ENCODE results near the gene NR4A1. TPM values are rescaled to one million over a fixed set of nuclear protein-coding genes. Genes with fewer than 3 reads are reported as not detected.
A peak's percentile ranks its signal among the peaks of the same experiment; 100 is the strongest.

Gene NR4A1
- total and polyA plus RNA-seq, 2 of the 13 experiments (the other 11 are each of a cell fraction or from before 2014, with no cell fraction given): 5.7 to 15.2 TPM

DNA sequence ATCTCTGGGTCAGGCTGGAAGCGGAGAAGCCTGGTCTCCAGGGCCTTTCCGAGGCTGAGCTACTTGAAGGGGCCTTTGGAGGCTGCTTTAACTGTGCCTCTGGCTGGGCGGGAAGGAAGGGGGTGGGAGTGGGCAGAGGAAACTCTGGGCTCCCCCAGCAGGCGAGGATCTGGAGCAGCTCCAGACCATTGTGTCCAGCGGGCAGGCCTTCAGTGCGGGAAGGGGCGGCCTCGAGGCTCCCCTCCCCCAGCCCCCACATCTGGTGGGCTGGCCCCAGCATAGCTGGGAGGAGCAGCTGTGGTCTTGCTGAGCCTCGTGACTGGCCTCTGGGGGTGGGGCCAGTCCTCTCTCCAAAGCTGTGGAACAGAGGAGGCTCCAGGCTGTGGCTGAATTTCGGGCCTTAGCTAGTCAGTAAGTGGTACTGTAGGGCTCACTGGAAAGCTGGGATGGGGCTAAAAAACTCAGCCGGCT lies 41.1 kb upstream of the NR4A1 start (continued):
- TF ChIP-seq ZNF564 (CRISPR knock-in tag; IDR thresholded peaks at IDR 0.05) (no peak), PHF21A (CRISPR knock-in tag; IDR thresholded peaks at IDR 0.05) (no peak), DNMT3B (CRISPR knock-in tag; conservative IDR thresholded peaks at IDR 0.05) (no peak), HNRNPLL (IDR thresholded peaks at IDR 0.05; ENCODE audit: low read depth, low read length, poor library complexity, severe bottlenecking) (peak; percentile 18), JUNB (CRISPR knock-in tag; IDR thresholded peaks at IDR 0.05; ENCODE audit: borderline replicate concordance) (no peak), ZNF180 (CRISPR knock-in tag; IDR thresholded peaks at IDR 0.05; ENCODE audit: borderline replicate concordance, low read depth) (no peak), ARHGAP35 (CRISPR knock-in tag; IDR thresholded peaks at IDR 0.05; ENCODE audit: borderline replicate concordance) (no peak), ZNF558 (CRISPR knock-in tag; IDR thresholded peaks at IDR 0.05; ENCODE audit: borderline replicate concordance) (no peak), ZNF276 (CRISPR knock-in tag; IDR thresholded peaks at IDR 0.05; ENCODE audit: low read depth) (no peak), HDAC6 (IDR thresholded peaks at IDR 0.05; ENCODE audit: low read depth, low read length) (no peak), CHD4 (IDR thresholded peaks at IDR 0.05; ENCODE audit: borderline replicate concordance, low read length) (no peak), ATM (IDR thresholded peaks at IDR 0.05; ENCODE audit: borderline replicate concordance) (no peak), KMT2A (CRISPR knock-in tag; IDR thresholded peaks at IDR 0.05) (no peak), TOPORS (CRISPR knock-in tag; IDR thresholded peaks at IDR 0.05) (no peak), ZNF615 (CRISPR knock-in tag; IDR thresholded peaks at IDR 0.05; ENCODE audit: borderline replicate concordance) (no peak), ZNF569 (CRISPR knock-in tag; IDR thresholded peaks at IDR 0.05; ENCODE audit: borderline replicate concordance) (no peak)
- TF ChIP-seq, protein P1, sequence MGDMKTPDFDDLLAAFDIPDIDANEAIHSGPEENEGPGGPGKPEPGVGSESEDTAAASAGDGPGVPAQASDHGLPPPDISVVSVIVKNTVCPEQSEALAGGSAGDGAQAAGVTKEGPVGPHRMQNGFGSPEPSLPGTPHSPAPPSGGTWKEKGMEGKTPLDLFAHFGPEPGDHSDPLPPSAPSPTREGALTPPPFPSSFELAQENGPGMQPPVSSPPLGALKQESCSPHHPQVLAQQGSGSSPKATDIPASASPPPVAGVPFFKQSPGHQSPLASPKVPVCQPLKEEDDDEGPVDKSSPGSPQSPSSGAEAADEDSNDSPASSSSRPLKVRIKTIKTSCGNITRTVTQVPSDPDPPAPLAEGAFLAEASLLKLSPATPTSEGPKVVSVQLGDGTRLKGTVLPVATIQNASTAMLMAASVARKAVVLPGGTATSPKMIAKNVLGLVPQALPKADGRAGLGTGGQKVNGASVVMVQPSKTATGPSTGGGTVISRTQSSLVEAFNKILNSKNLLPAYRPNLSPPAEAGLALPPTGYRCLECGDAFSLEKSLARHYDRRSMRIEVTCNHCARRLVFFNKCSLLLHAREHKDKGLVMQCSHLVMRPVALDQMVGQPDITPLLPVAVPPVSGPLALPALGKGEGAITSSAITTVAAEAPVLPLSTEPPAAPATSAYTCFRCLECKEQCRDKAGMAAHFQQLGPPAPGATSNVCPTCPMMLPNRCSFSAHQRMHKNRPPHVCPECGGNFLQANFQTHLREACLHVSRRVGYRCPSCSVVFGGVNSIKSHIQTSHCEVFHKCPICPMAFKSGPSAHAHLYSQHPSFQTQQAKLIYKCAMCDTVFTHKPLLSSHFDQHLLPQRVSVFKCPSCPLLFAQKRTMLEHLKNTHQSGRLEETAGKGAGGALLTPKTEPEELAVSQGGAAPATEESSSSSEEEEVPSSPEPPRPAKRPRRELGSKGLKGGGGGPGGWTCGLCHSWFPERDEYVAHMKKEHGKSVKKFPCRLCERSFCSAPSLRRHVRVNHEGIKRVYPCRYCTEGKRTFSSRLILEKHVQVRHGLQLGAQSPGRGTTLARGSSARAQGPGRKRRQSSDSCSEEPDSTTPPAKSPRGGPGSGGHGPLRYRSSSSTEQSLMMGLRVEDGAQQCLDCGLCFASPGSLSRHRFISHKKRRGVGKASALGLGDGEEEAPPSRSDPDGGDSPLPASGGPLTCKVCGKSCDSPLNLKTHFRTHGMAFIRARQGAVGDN (CRISPR knock-in tag; IDR thresholded peaks at IDR 0.05): peak; percentile 75; the same call in 1 of the 2 replicates
- TF ChIP-seq, protein P2, sequence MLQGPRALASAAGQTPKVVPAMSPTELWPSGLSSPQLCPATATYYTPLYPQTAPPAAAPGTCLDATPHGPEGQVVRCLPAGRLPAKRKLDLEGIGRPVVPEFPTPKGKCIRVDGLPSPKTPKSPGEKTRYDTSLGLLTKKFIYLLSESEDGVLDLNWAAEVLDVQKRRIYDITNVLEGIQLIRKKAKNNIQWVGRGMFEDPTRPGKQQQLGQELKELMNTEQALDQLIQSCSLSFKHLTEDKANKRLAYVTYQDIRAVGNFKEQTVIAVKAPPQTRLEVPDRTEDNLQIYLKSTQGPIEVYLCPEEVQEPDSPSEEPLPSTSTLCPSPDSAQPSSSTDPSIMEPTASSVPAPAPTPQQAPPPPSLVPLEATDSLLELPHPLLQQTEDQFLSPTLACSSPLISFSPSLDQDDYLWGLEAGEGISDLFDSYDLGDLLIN (CRISPR knock-in tag; IDR thresholded peaks at IDR 0.05; ENCODE audit: borderline replicate concordance): no peak
- TF ChIP-seq, protein P3, sequence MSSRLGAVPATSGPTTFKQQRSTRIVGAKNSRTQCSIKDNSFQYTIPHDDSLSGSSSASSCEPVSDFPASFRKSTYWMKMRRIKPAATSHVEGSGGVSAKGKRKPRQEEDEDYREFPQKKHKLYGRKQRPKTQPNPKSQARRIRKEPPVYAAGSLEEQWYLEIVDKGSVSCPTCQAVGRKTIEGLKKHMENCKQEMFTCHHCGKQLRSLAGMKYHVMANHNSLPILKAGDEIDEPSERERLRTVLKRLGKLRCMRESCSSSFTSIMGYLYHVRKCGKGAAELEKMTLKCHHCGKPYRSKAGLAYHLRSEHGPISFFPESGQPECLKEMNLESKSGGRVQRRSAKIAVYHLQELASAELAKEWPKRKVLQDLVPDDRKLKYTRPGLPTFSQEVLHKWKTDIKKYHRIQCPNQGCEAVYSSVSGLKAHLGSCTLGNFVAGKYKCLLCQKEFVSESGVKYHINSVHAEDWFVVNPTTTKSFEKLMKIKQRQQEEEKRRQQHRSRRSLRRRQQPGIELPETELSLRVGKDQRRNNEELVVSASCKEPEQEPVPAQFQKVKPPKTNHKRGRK (CRISPR knock-in tag; IDR thresholded peaks at IDR 0.05): no peak

Data from HepG2 (cell line).